Measurements from ENCODE around the gene ZDHHC8. TPM values are rescaled to one million over a fixed set of nuclear protein-coding genes. Genes with fewer than 3 reads are reported as not detected.

Gene ZDHHC8
- total RNA-seq, 2 donors from 2014 or later, result 20.0 to 21.4 TPM

DNA sequence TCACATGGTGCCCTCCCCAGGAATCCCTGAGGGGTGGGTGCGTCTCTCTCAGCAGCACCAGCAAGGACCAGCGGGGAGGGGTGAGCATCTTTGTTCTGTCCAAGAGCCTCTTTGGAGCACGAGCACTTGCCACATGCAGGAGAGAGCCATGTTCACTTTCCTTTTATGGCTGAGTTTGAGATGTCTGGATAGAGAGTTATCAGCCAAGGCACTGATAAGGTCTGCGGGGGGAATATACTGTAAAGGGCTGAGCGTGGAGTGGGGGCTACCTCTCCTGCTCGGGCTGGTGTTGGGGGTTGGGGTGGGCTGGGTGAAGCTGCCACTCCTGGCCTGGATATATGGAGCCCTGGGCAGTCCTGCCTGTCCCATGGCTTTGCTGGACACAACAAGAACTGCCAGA lies 54.1 kb downstream of the ZDHHC8 start:
- TF ChIP-seq CTCF (IDR thresholded peaks at IDR 0.05) (no peak), POLR2A (IDR thresholded peaks at IDR 0.05) (no peak)
- WGBS, 2 donors, result 55 to 81% methylated on average over 4 to 6 of the region's 6 CpGs
- H3K4me3 ChIP-seq, result no peak overlapping the region

DNA sequence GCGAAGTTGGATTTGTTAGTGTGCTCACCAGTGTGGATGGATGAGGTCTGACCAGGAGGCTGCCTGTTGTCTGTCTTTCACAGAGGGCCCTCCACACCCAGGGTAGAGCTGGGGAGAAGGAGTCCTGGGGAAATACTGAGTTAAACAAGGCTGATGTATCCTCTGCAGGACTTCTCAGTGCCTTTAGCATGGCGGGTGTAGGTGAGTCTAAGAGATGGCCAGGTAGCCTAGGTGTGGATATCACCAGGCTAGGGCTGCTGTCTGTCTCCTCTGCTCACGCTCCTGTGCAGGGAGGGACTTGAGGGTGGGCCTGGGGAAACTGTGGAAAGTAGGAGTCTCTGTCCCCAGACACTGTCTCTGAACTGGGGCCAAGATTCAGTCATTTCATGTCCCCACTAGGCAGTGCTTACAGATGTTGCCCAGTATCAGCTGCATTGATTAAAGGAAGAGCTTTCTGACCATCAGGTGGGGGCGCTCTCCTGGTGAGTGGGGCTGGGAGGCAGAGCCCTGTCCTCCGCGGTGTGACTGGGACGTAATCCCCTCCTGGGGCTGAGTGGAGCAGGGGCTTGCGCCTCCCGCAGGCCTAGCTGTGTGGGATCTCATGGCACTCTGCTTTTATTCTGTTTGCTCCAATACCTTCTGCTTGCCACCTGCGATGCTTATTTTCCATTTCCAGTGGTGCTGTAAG lies 54.7 kb downstream of the ZDHHC8 start:
- DNase-seq, result no peak
- WGBS, 2 donors, result 62 to 71% methylated on average over 9 to 10 of the region's 10 CpGs
- H3K4me3 ChIP-seq, result no peak overlapping the region

More for the DNA sequence above, 54.1 kb downstream of the ZDHHC8 start:
- DNase-seq (no peak), ATAC-seq (no peak)
- intact Hi-C loops (cut with DNase I), result no loop called here
- no peak overlapping the region for H3K27ac ChIP-seq
- no peaks in the 10 kb centered on the region for H3K9me3 ChIP-seq
- H3K36me3 ChIP-seq (replicated peaks in 1 of 2; ENCODE audit: insufficient read depth in 1 of 2, low read depth in 2 of 2), result no peaks in the 10 kb centered on the region
- H3K4me1 ChIP-seq, result no peaks in the 10 kb centered on the region
- no peaks in the 10 kb centered on the region for H3K27me3 ChIP-seq

DNA sequence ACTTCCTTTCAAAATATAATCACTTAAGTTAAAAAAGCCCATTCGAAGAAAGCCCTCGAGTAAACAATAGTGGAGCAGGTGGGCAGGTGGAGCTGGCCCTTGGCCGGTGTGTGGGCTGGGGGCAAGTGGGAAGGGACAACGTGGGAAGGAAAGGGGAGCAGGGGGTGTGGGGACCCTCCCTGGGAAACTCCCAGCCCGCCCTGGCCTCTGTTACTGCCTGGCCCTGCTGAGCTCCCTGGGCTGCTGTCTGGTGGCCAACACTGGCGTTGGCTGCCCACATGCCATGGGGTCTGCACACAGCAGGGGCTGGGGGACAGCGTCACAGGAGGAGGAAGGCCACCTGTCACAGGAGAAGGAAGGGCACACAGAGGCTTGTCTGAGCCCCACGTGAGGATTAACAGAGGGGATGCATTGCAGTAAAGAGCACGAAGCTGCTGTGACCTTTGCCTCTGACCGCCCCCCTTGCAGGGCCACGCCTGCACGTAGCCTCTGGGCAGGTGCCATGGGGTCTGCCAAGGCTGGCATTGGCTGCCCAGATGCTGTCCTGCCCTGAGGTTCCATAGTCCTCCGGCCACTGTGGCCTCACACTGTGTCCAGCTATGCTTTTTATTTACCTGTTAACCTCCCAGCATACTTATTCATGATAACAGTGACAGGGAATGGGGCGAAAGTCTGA lies 55.4 kb downstream of the ZDHHC8 start:
- no peaks in the 10 kb centered on the region for H3K9me3 ChIP-seq
- 58 to 66% methylated on average over 12 to 14 of the region's 14 CpGs for WGBS, 2 donors
- ATAC-seq (no peak), DNase-seq (no peak)
- intact Hi-C loops (cut with DNase I), result no loop called here
- no peaks in the 10 kb centered on the region for H3K27me3 ChIP-seq
- no peaks in the 10 kb centered on the region for H3K36me3 ChIP-seq (replicated peaks in 1 of 2; ENCODE audit: insufficient read depth in 1 of 2, low read depth in 2 of 2)
- H3K27ac ChIP-seq, result no peak overlapping the region
- H3K4me1 ChIP-seq, result no peaks in the 10 kb centered on the region
- no peak overlapping the region for H3K4me3 ChIP-seq
- TF ChIP-seq CTCF (IDR thresholded peaks at IDR 0.05) (no peak), POLR2A (IDR thresholded peaks at IDR 0.05) (no peak)

More for the DNA sequence above, 54.7 kb downstream of the ZDHHC8 start:
- no peak for TF ChIP-seq POLR2A (IDR thresholded peaks at IDR 0.05)
- TF ChIP-seq CTCF (IDR thresholded peaks at IDR 0.05), result no peak
- Histone ChIP-seq H3K9me3 (no peaks in the 10 kb centered on the region), H3K27me3 (no peaks in the 10 kb centered on the region), H3K27ac (no peak overlapping the region), H3K4me1 (no peaks in the 10 kb centered on the region), H3K36me3 (replicated peaks in 1 of 2; ENCODE audit: insufficient read depth in 1 of 2, low read depth in 2 of 2) (no peaks in the 10 kb centered on the region)
- no peak for ATAC-seq
- intact Hi-C loops (cut with DNase I), result no loop called here

DNA sequence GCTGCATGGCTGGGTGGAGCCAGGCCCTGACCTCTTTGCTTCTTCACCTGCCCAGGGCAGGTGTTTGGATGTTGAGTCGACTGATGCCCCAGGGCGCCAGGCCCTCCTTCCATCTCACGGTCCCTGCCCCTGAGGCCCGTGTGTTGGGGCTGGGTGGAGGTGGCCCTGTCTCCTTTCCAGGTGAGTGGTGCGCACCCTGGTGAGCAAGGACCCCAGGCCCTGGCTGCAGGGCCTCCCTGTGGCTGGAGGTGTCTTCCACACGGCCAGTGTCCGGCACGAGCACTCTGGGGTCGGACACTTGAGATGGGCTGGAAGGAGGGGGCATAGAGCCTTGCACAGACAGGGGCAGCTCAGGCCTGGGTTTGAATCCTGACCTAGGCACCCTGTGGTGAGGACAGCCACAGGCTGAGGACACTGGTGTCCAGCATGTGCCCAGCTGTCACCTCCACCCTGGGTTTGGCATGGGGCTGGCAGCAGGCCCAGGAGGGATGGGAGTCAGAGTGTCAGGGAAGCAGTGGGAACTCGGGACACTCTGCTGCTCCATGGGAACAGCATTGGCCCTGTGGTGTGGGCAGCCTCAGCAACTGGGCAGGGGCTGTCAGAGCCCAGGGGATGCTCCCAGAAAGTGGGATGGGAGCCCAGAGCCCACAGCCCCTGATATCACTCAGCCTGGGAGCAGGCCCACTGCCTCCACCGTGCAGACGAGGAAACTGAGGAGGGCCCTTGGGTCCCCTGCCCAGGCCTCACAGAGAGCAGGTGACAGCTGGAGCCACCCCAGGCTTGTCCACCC lies 56.4 kb downstream of the ZDHHC8 start:
- WGBS, 2 donors, result 91 to 100% methylated on average over 5 to 12 of the region's 12 CpGs
- DNase-seq, result no peak
- no peak overlapping the region for H3K27ac ChIP-seq

More for the DNA sequence above, 56.4 kb downstream of the ZDHHC8 start:
- Histone ChIP-seq H3K4me3 (no peak overlapping the region), H3K4me1 (no peaks in the 10 kb centered on the region), H3K9me3 (no peaks in the 10 kb centered on the region), H3K27me3 (no peaks in the 10 kb centered on the region), H3K36me3 (replicated peaks in 1 of 2; ENCODE audit: insufficient read depth in 1 of 2, low read depth in 2 of 2) (no peaks in the 10 kb centered on the region)
- intact Hi-C loops (cut with DNase I), result no loop called here
- TF ChIP-seq POLR2A (IDR thresholded peaks at IDR 0.05) (no peak), CTCF (IDR thresholded peaks at IDR 0.05) (no peak)
- ATAC-seq, result no peak
